HAP-1 (cell line): ENCODE measurements around the gene POTEJ.
"Not testable (repeated sequence)": the region's sequence is repeated elsewhere in the genome, so short reads cannot be mapped to it uniquely, and the experiment has no call there.

Experiments
- DNase-seq, 2 experiments: peaks; one replicate each; pipeline ENCODE4 v3.0.0-alpha.2; 2016 to 2020; ENCODE audit warnings: low spot score in 2 of 2
- H3K27me3 ChIP-seq: fragments of 250-450 bp; sonication (Bioruptor Pico); 2 replicates; pipeline ENCODE4 v1.5.1; 2020; ENCODE audit warnings: low read depth, mild to moderate bottlenecking, moderate library complexity
- H3K36me3 ChIP-seq: fragments of 250-450 bp; sonication (Bioruptor Pico); replicated peaks from 2 replicates; pipeline ENCODE4 v1.5.1; 2020; ENCODE audit warnings: mild to moderate bottlenecking
- H3K4me1 ChIP-seq: fragments of 250-450 bp; sonication (Bioruptor Pico); 2 replicates; pipeline ENCODE4 v1.5.1; 2020; ENCODE audit warnings: mild to moderate bottlenecking
- H3K4me3 ChIP-seq: fragments of 250-450 bp; sonication (Bioruptor Pico); 2 replicates; pipeline ENCODE4 v1.5.1; 2020; ENCODE audit warnings: mild to moderate bottlenecking, moderate library complexity
- H3K9me3 ChIP-seq: fragments of 250-450 bp; sonication (Bioruptor Pico); 2 replicates; pipeline ENCODE4 v1.5.1; 2020; ENCODE audit warnings: mild to moderate bottlenecking, moderate library complexity
- in situ Hi-C: fragments of 300-500 bp; cut with MboI; formaldehyde crosslinking; loops from 3 replicates; pipeline ENCODE4 v1.14.3; 2020; ENCODE audit warnings: low sequenced_read_pairs, inconsistent platforms, mixed read lengths

Gene POTEJ

GRCh38 chr2:130611140-130611539, at the start of gene POTEJ:
Gene POTEJ (plus strand): TSS chr2:130611440. CDS start chr2:130611533, 93 bp downstream.
- H3K4me1 ChIP-seq, H3K4me3 ChIP-seq, in situ Hi-C loops, DNase-seq, H3K36me3 ChIP-seq, H3K27me3 ChIP-seq, H3K9me3 ChIP-seq: not testable (repeated sequence)

GRCh38 chr2:130566165-130566564, 45.1 kb upstream of the POTEJ start:
- H3K9me3 ChIP-seq, H3K4me1 ChIP-seq, DNase-seq, H3K36me3 ChIP-seq, H3K27me3 ChIP-seq, H3K4me3 ChIP-seq, in situ Hi-C loops: not testable (repeated sequence)

DNA sequence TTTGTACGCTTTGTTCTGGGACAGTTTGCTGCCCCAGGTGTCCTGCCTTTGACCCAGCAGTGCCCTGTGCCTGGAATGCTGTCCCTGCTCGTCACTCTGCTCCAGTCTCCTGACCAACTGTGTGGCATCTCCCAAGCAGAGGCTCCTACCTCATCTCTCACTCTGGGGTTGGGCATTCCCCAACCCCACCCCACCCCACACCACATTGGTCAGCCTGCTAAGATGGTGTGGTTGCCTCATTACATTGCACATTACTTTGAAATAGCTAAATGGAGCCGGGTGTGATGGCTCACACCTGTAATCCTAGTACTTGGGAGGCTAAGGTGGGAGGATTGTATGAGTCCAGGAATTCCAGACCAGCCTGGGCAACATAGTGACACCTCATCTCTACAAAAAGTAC, 39.3 kb upstream of the POTEJ start:
- not testable (repeated sequence) for DNase-seq

DNA sequence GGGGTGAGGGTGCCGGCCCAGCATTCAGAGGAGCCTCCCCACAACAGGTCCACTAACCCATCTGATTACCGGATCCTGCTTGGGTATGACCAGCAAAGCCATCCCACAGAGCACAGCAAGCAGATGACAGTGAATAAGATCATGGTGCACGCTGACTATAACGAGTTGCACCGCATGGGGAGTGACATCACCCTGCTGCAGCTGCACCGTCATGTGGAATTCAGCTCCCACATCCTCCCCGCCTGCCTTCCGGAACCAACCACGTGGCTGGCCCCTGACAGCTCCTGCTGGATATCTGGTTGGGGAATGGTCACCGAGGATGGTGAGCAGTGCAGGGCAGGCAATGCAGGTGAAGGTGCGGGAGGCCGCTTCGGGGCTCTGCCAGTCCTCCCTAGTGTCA, 37.0 kb upstream of the POTEJ start:
- H3K9me3 ChIP-seq, H3K4me1 ChIP-seq, in situ Hi-C loops, H3K36me3 ChIP-seq, DNase-seq, H3K4me3 ChIP-seq, H3K27me3 ChIP-seq: not testable (repeated sequence)

More for the DNA sequence above, 39.3 kb upstream of the POTEJ start:
- H3K27me3 ChIP-seq, H3K9me3 ChIP-seq, in situ Hi-C loops, H3K4me1 ChIP-seq, H3K36me3 ChIP-seq, H3K4me3 ChIP-seq: not testable (repeated sequence)

GRCh38 chr2:130576209-130576784, 34.9 kb upstream of the POTEJ start:
- H3K4me3 ChIP-seq, in situ Hi-C loops, H3K36me3 ChIP-seq, H3K27me3 ChIP-seq, H3K4me1 ChIP-seq, H3K9me3 ChIP-seq, DNase-seq: not testable (repeated sequence)

DNA sequence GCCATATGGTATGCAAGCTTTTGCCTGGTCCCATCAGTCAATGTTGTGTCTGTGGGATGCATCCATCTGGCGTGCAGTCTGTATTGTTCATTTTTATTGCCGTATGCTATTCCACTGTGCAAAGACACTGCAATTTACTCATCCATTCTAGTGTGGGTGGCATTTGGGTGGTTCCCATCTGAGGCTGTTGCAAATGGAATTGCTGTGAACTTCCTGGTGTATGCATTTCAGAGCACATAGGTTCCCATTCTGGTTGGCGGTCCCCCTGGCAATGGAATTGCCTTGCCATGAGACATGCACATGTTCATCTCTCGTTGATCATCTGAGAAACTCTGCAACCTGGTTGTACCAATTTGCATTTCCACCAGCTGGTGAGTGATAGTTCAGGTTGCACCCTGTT, 33.7 kb upstream of the POTEJ start:
- H3K36me3 ChIP-seq, in situ Hi-C loops, H3K9me3 ChIP-seq, H3K4me3 ChIP-seq, DNase-seq, H3K27me3 ChIP-seq, H3K4me1 ChIP-seq: not testable (repeated sequence)

DNA sequence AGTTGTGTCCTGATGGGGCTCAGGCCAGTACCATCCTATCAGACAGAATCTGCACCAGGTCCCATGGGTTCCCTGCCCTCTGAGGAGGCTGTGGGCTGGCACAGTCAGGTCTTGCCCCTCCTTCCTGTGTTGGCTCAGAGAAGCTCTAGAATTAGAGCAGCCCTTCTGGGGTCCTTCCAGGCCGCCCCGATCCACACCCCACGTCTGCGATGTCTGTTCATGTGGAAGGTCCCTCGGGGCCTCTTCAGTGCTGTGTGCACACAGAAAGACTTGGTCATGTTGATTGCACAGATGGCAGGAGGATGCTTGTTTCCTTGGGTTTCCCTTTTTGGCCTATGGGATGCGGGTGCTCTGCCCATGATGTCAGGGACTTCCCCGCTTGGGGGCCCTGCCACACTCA, 32.1 kb upstream of the POTEJ start:
- DNase-seq, H3K9me3 ChIP-seq, H3K36me3 ChIP-seq, in situ Hi-C loops, H3K27me3 ChIP-seq, H3K4me1 ChIP-seq, H3K4me3 ChIP-seq: not testable (repeated sequence)

DNA sequence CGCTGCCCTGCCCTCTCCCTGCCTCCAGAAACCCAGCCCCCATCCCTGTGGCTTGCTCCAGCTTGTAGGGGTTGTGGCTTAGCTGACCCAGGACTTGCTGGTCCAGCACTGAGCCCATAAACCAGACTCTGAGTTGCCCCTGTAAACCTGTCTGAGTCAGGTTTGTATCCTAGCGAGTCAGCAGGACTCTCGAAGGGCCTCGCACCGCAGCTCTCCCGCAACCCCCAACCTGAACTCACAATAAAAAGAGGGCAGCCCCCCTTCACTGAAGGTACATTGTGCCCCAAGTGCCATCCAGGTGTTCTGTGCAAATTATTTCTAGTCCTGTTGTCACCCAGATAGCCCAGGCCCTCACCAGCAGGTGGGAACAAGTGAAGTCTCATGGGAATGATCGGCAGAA, 29.7 kb upstream of the POTEJ start:
- H3K36me3 ChIP-seq, DNase-seq, H3K4me3 ChIP-seq, H3K4me1 ChIP-seq, H3K27me3 ChIP-seq, H3K9me3 ChIP-seq, in situ Hi-C loops: not testable (repeated sequence)

DNA sequence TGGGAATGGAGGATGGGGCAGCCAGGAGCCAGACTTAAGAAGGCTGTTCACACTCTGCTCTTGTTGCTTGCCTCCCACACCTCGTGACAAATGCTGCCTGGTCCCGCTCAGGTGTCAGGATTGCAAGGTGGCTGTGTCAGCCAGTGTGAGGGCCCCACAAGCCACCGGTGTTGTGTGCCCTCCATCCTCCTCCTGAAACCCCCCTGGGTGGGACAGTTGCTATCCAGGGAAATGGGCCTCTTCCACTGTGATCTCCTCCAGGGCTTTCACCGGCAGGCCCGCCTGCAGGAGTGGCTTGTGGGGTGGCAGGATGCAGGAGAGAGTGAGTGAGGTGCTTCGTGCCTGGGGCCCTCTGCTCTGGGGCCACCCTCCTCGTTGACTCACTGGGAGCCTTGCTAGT, 28.3 kb upstream of the POTEJ start:
- H3K36me3 ChIP-seq, H3K9me3 ChIP-seq, H3K4me1 ChIP-seq, DNase-seq, H3K4me3 ChIP-seq, H3K27me3 ChIP-seq, in situ Hi-C loops: not testable (repeated sequence)

GRCh38 chr2:130583582-130583981, 27.7 kb upstream of the POTEJ start:
- H3K9me3 ChIP-seq, H3K36me3 ChIP-seq, H3K4me3 ChIP-seq, H3K4me1 ChIP-seq, H3K27me3 ChIP-seq, in situ Hi-C loops, DNase-seq: not testable (repeated sequence)

DNA sequence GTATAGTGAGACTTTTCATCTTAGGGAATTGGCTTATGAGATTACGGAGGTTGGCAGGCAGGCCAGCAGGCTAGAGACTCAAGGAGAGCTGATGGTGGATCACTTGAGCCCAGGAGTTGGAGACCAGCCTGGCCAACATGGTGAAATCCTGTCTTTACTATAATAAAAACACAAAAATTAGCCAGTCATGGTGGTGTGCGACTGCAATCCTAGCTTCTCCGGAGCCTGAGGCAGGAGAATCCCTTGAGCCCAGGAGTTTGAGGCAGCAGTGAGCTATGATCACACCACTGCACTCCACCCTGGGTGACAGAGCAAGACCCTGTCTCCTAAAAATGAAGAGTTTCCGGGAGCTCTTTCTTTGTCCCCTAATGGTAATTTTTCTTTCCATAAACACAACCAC, 26.5 kb upstream of the POTEJ start:
- in situ Hi-C loops, H3K27me3 ChIP-seq, H3K4me1 ChIP-seq, H3K9me3 ChIP-seq, H3K36me3 ChIP-seq, H3K4me3 ChIP-seq, DNase-seq: not testable (repeated sequence)

DNA sequence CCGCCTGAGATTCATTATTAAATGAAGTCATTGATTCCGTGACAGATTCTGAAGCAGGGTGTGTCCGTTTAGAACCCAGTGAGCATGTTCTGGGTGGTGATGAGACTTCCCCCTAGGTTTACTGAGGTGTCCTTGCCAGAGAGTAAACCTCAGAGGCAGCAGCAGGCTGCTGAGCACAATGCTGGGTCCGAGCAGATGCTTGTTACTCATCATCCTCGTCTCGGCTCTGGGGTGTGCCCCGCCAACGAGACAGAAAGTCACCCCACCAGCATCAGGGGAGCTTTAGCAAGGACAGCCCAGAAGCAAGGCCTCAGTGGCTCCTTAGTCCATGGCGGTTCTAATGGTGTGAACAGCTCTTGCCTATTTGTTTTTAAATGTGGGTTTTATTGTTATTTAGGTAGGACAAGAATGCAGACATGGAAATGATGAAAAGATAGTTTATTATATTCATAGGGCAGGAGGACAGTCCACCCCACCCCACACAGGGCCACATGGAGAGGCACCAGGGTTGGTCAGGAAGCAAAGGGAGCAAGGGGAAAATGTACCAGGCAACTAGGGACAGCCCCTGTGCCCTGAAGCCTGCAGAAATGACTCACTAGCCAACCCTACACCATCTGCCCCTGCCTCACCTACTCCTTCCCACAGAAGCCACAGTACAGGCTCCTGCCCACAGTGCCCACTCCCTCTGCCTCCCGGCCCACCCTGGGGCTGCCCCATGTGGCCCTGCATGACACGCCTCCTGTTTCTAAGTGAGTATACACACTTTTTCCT, 22.4 kb upstream of the POTEJ start:
- H3K27me3 ChIP-seq, H3K36me3 ChIP-seq, H3K9me3 ChIP-seq, H3K4me1 ChIP-seq, H3K4me3 ChIP-seq, in situ Hi-C loops, DNase-seq: not testable (repeated sequence)

- in situ Hi-C loops, result not testable (repeated sequence)
Measured at GRCh38 chr2:130590170-130590841, 20.9 kb upstream of the POTEJ start.

DNA sequence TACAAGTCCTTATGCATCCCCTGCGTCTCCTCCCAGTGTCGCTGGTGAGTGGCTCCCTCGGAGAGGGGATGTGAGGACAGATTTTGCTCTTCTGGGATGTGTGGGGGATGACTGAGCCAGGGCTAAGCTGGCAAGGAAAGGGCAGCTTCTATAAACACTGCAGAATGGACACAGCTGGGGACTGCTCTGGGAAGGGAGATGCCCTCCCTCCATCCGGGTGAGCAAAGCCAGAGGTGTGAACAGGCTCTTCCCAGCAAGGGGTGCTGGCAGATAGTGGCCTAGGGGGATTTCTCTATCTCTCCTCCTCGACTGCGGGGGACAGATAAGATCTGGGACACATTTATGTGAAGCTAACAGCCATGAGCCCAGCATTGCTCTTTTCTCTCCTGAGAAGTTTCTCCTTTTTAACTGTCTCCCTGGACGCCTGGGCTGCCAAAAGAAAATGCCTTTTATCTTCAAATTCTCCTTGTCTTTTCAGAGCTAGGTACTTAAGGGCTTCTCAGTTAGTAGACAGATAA, 20.3 kb upstream of the POTEJ start:
- in situ Hi-C loops, H3K27me3 ChIP-seq, H3K4me1 ChIP-seq, H3K9me3 ChIP-seq, H3K4me3 ChIP-seq, H3K36me3 ChIP-seq, DNase-seq: not testable (repeated sequence)

More at GRCh38 chr2:130590170-130590841, 20.9 kb upstream of the POTEJ start:
- not testable (repeated sequence) for H3K27me3 ChIP-seq, DNase-seq, H3K4me1 ChIP-seq, H3K4me3 ChIP-seq, H3K9me3 ChIP-seq, H3K36me3 ChIP-seq
